ENCODE data around the gene SUGCT.

DNA sequence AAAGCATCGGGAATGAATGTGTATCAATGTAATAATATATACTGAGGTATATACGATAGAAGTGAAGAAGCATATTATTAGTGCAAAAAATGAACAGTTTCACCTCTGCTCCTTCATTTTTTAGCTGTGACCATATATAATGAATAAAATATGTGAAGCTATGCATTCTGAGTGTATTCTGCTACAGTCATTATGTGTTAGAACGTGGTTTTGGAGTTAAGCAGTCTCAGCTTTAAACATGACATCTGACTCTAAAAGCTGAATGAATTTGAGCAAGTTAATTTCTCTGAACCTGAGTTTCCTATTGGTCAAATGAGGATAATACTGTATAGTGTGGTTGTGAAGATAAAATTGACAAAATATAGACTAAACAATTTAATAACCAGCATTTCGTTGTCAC lies 358.1 kb downstream of the SUGCT start:
- TF ChIP-seq, protein P1, sequence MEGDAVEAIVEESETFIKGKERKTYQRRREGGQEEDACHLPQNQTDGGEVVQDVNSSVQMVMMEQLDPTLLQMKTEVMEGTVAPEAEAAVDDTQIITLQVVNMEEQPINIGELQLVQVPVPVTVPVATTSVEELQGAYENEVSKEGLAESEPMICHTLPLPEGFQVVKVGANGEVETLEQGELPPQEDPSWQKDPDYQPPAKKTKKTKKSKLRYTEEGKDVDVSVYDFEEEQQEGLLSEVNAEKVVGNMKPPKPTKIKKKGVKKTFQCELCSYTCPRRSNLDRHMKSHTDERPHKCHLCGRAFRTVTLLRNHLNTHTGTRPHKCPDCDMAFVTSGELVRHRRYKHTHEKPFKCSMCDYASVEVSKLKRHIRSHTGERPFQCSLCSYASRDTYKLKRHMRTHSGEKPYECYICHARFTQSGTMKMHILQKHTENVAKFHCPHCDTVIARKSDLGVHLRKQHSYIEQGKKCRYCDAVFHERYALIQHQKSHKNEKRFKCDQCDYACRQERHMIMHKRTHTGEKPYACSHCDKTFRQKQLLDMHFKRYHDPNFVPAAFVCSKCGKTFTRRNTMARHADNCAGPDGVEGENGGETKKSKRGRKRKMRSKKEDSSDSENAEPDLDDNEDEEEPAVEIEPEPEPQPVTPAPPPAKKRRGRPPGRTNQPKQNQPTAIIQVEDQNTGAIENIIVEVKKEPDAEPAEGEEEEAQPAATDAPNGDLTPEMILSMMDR (conservative IDR thresholded peaks at IDR 0.05; ENCODE audit: low read length) = no peak
- no peak for TF ChIP-seq EZH2phosphoT487 (IDR thresholded peaks at IDR 0.05; ENCODE audit: borderline replicate concordance)
